NCI-H2196 treated with DMSO at 0.1 percent for 48 hours (cell line): ENCODE measurements around the gene CFAP299.
"Not testable (repeated sequence)": the region's sequence is repeated elsewhere in the genome, so short reads cannot be mapped to it uniquely, and the experiment has no call there.

Source experiments
- DNase-seq: peaks from one replicate; lab custom pipeline; 2025; ENCODE audit not compliant: unreplicated experiment; lab: John Stamatoyannopoulos, UW

Gene CFAP299

GRCh38 chr4:80705311-80705710 lies 369.8 kb downstream of the CFAP299 start:
- DNase-seq, result no peak

- DNase-seq, result no peak
Measured at GRCh38 chr4:80709082-80709869, 373.7 kb downstream of the CFAP299 start.

GRCh38 chr4:80710748-80711451 lies 375.4 kb downstream of the CFAP299 start:
- no peak for DNase-seq

- no peak for DNase-seq
Measured at GRCh38 chr4:80711956-80712355, 376.4 kb downstream of the CFAP299 start.

- DNase-seq, result no peak
Measured at GRCh38 chr4:80713409-80713808, 377.9 kb downstream of the CFAP299 start.

GRCh38 chr4:80717204-80717603 lies 381.7 kb downstream of the CFAP299 start:
- DNase-seq, result no peak

- DNase-seq, result no peak
Measured at GRCh38 chr4:80726471-80726870, 390.9 kb downstream of the CFAP299 start.

- DNase-seq, result no peak
Measured at GRCh38 chr4:80730158-80730557, 394.6 kb downstream of the CFAP299 start.

- DNase-seq, result no peak
Measured at GRCh38 chr4:80731436-80731835, 395.9 kb downstream of the CFAP299 start.

GRCh38 chr4:80732010-80732409 lies 396.5 kb downstream of the CFAP299 start:
- no peak for DNase-seq

- DNase-seq, result no peak
Measured at GRCh38 chr4:80740375-80740774, 404.8 kb downstream of the CFAP299 start.

- DNase-seq, result not testable (repeated sequence)
Measured at GRCh38 chr4:80749558-80749957, 414.0 kb downstream of the CFAP299 start.

- no peak for DNase-seq
Measured at GRCh38 chr4:80751200-80751599, 415.7 kb downstream of the CFAP299 start.

GRCh38 chr4:80767944-80768343 lies 432.4 kb downstream of the CFAP299 start:
- no peak for DNase-seq

- no peak for DNase-seq
Measured at GRCh38 chr4:80776168-80776567, 440.6 kb downstream of the CFAP299 start.

GRCh38 chr4:80781431-80781830 lies 445.9 kb downstream of the CFAP299 start:
- no peak for DNase-seq

GRCh38 chr4:80787306-80787705 lies 451.8 kb downstream of the CFAP299 start:
- no peak for DNase-seq

- DNase-seq, result no peak
Measured at GRCh38 chr4:80788798-80789197, 453.3 kb downstream of the CFAP299 start.

GRCh38 chr4:80790152-80790551 lies 454.6 kb downstream of the CFAP299 start:
- DNase-seq, result no peak

GRCh38 chr4:80793660-80794059 lies 458.1 kb downstream of the CFAP299 start:
- DNase-seq, result not testable (repeated sequence)

- DNase-seq, result no peak
Measured at GRCh38 chr4:80798082-80798481, 462.6 kb downstream of the CFAP299 start.

GRCh38 chr4:80800719-80801118 lies 465.2 kb downstream of the CFAP299 start:
- DNase-seq, result not testable (repeated sequence)
